Large intestine (tissue), 3 donors: ENCODE measurements around the gene IFIT3. TPM values are rescaled to one million over a fixed set of nuclear protein-coding genes. Genes with fewer than 3 reads are reported as not detected.

Source experiments
- DNase-seq, 2 donors: peaks; one replicate each; pipeline versions ENCODE4 v3.0.0 to v3.0.0-alpha.2; 2013
- H3K27ac ChIP-seq: one replicate; pipeline ENCODE4 v1.5.1; 2013; ENCODE audit warnings: low read length
- H3K27me3 ChIP-seq: 2 replicates; pipeline ENCODE4 v1.6.1; 2013; ENCODE audit warnings: low read length; ENCODE audit not compliant: control insufficient read depth, insufficient read depth
- H3K36me3 ChIP-seq: 2 replicates; pipeline ENCODE4 v1.6.1; 2013; ENCODE audit warnings: low read length; ENCODE audit not compliant: control insufficient read depth, insufficient read depth
- H3K4me1 ChIP-seq: one replicate; pipeline ENCODE4 v1.6.1; 2013; ENCODE audit warnings: low read length; ENCODE audit not compliant: control insufficient read depth, insufficient read depth
- H3K4me3 ChIP-seq: one replicate; pipeline ENCODE4 v1.5.1; 2013; ENCODE audit warnings: low read length
- H3K9me3 ChIP-seq: one replicate; pipeline ENCODE4 v1.6.1; 2013; ENCODE audit warnings: mild to moderate bottlenecking, low read depth, low read length, moderate library complexity; ENCODE audit not compliant: control insufficient read depth
- WGBS: methylation state at CpG from one replicate; pipeline ENCODE4 v1.1.5; 2013; ENCODE audit warnings: low lambda C conversion rate; ENCODE audit not compliant: insufficient coverage; 5-methylcytosine and 5-hydroxymethylcytosine counted together
- polyA plus RNA-seq: library from polyadenylated mRNA; unstranded; fragments of 120-200 nt; gene quantifications from one replicate; pipeline ENCODE4 v1.2.1, GENCODE V29; 2013

The IFIT3 gene
- polyA plus RNA-seq, 1 donor = 24.0 TPM

GRCh38 chr10:89388806-89389205 lies 61.0 kb downstream of the IFIT3 start:
- Histone ChIP-seq H3K27ac (no peak overlapping the region), H3K9me3 (no peaks in the 10 kb centered on the region), H3K27me3 (no peaks in the 10 kb centered on the region), H3K4me3 (no peak overlapping the region), H3K4me1 (peaks cover 12% of the 10 kb centered on the region), H3K36me3 (no peaks in the 10 kb centered on the region)
- DNase-seq = no peak
- no CpG with 5 or more reads among the region's 2 CpGs for WGBS

GRCh38 chr10:89389254-89389653 lies 61.5 kb downstream of the IFIT3 start:
- WGBS = 100% methylated on average over 1 of the region's 1 CpG
- DNase-seq = no peak
- Histone ChIP-seq H3K4me1 (peaks cover 12% of the 10 kb centered on the region), H3K27ac (no peak overlapping the region), H3K27me3 (no peaks in the 10 kb centered on the region), H3K9me3 (no peaks in the 10 kb centered on the region), H3K4me3 (no peak overlapping the region), H3K36me3 (no peaks in the 10 kb centered on the region)

Other genes with a start within 250 kb of the IFIT3 start
- 4.2 TPM for gene CH25H, start 120.7 kb upstream of the IFIT3 start, polyA plus RNA-seq
- 194 TPM for gene LIPA, start 76.2 kb upstream of the IFIT3 start, polyA plus RNA-seq
- gene IFIT2, start 26.0 kb upstream of the IFIT3 start, polyA plus RNA-seq = 3.7 TPM
- 0.34 TPM for gene IFIT1B, start 50.1 kb downstream of the IFIT3 start, polyA plus RNA-seq
- gene IFIT1, start 64.6 kb downstream of the IFIT3 start, polyA plus RNA-seq = 7.9 TPM
- gene IFIT5, start 86.6 kb downstream of the IFIT3 start, polyA plus RNA-seq = 13.3 TPM
- 1.1 TPM for gene SLC16A12, start 207.6 kb downstream of the IFIT3 start, polyA plus RNA-seq